HG02840 (cell line): ENCODE data around the gene APOBEC3H.

Source experiments
- ATAC-seq: cut with Tn5 transposase; IDR thresholded peaks from one replicate; pipeline ENCODE4 v1.9.1; 2021; ENCODE audit warnings: mild to moderate bottlenecking, moderate library complexity, moderate number of reproducible peaks; ENCODE audit not compliant: unreplicated experiment, low FRiP score

Gene APOBEC3H

DNA sequence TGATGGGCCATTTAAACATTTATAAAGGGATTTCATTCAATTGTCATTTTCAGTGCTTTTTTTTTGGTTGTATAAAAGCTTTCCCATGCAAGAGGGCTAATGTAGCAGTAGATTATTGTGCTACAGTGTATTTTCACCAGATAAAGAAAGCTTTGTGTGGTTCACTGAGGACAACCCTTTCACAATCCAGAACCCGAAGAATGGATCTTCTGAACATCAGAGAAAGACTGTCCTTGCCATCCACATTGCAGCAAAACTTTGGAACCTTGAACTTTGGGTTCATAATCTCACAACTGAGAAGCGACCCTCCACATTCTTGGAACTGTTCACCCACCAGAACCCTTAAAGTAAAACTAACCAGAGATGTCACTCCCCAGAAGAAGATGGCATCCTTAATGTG lies 9.3 kb downstream of the APOBEC3H start:
- ATAC-seq: no peak

DNA sequence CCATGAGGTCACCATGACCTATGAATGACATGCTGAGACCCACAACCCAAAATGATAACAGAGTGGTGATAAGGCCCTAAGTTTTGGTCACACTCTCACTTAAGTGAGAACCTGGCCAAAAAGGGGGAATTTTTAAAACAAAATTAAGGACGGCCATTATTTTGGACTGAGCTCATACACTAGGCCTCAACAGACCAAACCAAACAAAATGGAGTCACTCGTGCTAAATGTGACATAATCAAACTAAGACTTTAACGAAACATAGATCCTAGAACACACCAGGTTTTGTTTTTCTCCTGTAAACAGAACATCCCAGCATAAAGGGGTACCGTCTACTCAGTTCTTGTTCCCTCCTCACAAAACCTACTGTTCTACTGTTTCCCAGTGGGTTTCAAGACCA lies 11.4 kb downstream of the APOBEC3H start:
- ATAC-seq: no peak

DNA sequence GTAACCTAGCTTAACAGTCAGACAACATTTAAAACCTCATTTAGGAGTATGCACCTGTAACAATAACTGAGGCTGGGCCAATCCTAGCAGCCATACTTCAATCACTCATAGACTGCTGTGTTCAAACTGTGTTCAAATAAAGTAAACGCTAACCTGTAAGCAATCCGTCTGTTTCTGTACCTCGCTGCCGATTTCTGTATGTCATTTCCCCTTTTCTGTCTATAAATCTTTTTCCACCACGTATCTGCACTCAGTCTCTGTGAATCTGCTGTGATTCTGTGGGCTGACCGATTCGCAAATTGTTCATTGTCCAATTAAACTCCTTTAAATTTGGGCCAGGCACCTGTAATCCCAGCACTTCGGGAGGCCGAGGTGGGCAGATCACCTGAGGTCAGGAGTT lies 12.3 kb downstream of the APOBEC3H start:
- no peak for ATAC-seq

DNA sequence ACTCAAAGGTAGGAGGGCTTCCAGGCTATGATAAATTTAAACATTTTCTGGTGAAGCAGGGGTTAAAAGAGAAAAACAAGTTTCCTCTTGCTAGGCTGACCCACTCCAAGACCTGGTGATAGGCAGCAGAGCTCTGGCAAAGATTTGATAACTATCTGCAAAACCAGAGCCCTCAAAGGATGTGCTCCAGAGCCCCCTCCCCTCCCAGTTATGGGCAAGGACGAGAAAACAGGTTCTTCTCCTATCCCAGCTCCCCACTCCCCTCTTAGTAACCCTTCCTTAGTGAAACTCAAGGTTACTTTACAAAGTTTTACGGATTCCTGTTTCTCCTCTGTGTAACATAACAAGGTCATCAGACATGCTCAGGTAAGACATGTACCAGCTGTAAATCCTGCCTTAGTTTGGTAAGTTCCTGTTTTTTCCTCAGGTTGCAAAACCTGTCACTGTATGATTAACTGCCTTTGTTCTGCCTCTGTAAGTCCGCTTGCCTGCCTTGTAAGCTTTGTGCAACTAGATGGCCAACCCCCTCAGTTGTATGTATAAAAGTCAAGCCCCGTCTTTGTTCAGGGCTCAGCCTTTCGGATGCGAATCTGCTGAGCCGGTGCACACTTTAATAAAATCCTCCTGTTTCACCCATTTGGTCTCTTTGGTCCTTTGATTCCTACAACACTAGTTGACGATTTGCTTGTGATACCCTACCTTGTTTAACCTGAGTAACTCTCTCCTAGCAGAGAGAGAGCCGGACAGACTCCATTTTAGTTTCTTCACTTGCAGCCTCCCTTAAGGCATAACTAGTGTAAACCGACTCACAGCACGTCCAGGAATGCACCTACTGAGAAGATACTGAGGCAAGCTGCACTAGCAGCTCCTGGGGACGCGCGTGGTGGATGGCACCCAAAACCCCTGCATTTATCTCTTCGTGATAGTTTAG lies 13.9 kb downstream of the APOBEC3H start:
- ATAC-seq: no peak

DNA sequence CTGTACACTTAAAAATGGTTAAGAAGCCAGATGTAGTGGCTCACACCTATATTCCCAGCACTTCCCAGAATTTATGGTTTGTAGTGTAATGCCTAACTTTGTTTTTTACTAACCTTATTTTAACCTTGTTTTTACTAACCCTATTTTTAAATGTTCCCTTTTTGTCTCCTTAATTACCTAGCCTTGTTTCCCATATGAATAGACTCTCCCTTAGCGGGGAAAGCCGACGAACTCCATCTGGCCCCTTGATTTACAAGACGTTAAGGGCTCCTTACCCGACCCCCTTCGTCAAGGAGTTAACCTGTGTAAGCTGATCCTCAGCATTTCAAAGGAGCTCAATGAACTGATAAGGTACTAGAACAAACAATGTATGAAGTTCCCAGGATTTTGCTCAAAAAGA lies 17.1 kb downstream of the APOBEC3H start:
- ATAC-seq: no peak

DNA sequence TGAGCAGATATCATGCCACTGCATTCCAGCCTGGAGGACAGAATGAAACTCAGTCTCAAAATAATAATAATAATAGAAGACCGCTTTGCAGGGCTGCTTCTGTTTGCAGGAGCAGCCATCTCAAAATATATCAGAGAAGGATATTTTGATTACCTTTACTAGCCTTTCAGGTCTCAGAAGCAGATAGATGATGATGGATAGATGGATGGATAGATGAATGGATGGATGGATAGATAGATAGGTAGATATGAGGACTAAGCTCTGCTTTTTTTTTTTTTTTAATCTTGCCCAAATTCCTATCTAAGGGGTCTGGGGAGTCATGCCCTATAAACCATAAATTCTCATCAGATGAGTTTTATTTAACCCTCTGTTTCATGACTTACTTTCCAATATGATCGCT lies 18.5 kb downstream of the APOBEC3H start:
- ATAC-seq: no peak

DNA sequence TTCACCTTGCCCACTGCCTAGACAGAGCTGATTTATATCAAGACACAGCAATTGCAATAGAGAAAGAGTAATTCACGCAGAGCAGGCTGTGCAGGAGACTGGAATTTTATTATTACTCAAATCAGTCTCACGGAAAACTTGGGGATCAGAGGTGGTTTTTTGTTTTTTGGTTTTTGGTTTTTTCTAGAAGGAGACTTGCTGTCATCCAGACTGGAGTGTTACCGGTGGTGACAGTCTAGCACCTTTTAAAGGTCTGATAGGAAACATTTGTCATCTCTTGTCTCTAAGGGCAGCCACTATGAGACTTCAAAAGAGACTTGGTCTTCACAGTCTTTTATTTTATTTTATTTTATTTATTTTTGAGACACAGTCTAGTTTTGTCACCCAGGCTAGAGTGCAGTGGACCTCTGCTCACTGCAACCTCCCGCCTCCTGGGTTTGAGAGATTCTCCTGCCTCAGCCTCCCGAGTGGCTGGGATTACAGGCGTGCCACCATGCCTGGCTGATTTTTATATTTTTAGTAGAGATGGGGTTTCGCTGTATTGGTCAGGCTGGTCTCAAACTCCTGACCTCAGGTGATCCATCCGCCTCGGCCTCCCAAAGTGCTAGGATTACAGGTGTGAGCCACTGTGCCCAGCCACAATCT lies 19.1 kb downstream of the APOBEC3H start:
- ATAC-seq: no peak

DNA sequence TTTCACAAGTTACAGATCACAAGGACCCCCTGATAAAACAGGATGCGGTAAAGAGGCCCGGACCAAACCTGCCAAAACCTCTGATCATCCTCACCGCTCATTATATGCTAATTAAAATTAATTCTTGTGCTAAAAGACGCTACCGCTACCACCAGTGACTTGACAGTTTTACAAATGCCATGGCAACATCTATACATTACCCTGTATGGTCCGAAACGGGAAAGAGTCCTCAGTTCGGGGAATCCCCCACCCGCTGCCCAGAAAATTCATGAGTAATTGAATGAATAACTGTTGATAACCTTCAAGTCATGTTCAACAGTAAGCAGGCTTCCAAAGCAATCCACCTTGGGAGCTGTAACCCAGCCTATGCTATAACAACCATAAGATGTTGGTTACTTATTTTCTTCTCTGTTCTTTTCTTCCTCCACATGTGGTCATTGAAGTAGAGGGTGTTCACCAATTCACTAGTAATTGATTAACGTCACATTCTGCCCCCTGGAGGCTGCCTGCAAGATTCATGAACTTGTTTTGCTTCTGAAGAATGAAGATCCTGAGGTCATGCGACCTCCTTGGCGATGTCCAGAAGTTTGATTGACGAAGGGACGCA lies 20.6 kb downstream of the APOBEC3H start:
- no peak for ATAC-seq

DNA sequence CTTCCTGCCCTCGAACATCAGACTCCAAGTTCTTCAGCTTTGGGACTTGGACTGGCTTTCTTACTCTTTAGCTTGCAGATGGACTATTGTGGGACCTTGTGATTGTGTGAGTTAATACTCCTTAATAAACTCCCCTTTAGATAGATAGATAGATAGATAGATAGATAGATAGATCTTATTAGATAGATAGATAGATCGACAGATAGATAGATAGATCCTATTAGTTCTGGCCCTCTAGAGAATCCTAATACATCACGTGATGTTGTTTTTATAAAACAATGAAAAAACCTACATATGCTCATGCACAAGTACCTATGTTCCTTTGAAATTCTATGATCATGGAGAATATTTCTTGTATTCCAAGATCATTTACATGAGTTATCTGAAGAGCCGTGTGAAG lies 23.9 kb downstream of the APOBEC3H start:
- ATAC-seq: no peak

DNA sequence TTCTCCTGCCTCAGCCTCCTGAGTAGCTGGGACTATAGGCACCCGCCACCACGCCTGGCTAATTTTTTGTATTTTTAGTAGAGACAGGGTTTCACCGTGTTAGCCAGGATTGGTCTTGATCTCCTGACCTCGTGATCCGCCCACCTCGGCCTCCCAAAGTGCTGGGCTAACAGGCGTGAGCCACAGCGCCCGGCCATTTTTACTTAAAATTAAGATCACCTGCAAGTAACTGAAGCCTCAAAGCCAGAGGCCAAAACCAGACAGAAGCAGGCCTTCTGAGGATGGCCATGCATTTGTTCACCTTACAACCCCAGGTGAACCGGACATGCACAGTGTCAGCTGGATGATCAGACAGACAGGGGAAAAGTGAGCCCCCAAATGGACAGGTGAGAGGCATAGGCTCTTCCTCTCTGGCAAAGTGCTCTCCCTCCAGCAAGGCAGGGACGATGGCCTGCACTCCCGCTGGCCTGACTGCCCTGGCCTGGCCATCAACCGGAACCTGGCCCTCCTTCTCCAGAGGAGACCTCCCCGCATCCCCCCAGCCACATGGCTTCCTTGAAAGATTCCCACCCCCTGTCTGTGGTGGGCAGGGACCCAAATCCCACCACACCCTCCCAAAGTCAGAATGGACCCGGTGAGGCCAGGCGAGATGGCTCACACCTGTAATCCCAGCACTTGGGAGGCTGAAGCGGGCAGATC lies 25.9 kb downstream of the APOBEC3H start:
- ATAC-seq: no peak

DNA sequence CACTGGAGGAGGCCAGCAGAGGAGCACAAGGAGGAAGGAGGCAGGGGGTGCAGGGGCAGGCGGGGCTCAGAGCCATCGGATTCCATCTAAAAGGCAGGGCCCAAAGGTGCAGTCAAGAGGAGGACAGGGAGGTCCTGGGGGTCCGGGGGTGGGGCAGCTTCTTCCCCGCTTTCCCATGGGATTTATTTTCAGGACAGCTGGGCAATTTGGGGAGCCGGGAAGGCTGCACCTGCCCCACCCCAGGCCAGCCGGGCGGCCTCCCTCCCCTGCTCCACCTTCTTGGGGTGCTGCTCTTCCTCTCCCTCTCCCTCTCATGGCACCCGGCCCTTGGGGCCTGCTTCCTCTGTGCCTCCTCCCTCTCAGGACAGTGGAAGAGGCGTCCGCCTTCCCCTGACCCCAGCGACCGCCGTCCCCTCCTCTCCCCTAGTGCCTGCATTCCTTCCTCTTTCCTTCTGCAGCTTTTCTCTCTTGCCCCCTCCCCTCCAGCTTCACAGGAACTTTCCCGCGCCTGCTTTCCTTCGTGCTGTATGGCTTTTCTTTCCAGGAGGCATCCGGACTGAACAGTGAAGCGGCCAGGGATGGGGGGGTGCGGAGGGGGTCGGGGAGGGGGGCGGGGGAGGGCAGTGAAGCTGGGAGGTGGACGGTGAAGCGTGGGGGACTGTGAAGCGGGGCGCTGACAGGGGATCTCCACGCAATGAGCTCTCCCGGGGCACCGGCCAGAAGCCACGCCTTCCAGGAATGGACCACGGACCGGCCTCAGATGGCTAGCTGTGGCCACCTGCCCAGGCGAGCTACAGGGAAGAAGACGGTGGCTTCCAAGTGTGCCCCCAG lies 26.9 kb downstream of the APOBEC3H start:
- ATAC-seq: no peak

DNA sequence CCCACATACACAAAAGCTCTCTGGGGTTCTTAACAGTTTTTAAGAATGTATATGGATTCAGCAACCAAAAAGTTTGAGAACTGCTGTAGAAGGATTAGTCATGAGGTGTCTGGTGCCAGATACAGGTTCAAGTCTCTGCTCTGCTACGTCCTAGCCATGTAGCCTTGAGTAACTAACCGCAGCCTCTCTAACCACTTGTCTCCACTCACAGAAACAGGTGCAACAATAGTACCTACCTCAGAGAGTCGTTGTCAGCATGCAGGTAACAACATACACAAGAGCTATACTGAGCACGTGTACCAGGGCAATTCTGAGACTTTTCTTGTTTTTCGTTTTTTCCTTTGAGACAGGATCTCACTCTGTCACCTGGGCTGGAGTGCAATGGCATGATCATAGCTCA lies 28.6 kb downstream of the APOBEC3H start:
- no peak for ATAC-seq

DNA sequence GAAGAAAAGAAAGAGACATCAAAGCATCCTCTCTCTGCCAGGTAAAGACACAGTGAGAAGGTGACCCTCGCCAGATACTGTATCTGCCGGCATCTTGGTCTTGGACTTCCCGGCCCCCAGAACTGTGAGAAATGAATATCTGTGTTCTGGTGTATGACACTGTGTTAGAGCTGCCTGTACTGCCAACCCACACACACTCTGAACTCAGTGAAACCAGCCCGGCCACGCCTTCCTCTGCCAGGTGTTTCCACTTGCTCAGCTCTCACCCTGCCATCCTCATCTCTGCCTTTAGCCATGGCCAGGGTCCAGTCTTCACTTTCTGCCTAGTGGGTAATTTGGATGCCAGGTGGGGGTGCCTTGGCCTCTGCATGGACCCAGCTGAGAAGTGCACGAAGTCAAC lies 31.5 kb downstream of the APOBEC3H start:
- no peak for ATAC-seq

DNA sequence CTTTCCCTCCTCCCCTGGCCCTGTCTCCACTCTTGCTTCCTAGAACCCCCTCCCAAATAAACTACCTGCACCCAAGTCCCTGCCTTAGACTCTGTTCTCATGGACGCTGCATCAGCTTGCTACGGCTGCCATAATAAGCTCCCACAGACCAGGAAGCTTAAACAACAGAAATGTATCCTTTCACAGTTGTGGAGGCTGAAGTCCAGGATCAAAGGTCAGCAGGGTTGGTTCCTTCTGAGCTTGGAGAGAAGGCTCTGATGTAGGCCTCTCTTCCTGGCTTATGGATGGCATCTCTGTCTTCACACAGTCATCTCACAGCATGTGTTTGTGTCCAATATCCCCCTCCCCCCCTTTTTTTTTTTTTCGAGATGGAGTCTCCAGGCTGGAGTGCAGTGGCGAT lies 32.0 kb downstream of the APOBEC3H start:
- ATAC-seq: no peak

DNA sequence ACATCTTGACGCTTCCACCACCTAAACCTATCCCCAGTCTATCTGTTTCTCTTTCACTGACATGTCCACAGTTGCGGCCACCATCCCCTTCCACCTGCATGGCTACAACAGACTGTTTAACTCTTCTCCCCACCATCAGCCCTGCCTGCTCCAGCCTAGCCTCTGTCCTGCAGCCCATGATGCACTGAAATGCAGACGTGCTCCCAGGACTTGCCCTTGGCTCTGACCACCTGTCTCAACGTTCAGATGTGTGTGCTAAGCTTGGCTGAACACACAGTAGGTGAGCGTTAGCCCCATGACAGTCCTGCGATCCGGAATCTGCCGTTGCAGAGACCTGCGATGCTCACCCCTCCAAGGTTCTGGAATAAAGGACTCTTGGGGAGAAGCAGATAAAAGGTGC lies 32.7 kb downstream of the APOBEC3H start:
- ATAC-seq: no peak

DNA sequence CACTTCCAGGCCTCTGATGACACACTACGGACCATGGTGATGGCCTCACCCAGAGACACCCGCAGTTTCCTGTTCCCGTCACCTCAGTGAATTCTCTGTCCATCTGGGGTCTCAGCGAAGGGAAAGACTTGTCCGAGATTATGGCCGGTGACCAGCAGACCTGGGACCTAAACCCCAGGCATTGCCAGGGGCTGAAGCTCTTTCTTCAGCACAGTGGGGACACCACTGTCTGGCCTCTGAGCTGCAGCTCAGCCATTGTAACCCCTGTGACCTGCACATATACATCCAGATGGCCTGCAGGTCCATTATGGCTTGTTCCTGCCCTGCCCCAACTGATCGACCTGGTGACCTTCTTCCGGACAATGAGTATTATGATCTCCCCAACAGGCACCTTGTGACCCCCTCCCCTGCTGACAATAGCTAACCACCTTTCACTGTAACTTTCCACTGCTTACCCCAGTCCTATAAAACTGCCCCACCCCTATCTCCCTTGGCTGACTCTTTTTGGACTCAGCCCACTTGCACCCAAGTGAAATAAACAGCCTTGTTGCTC lies 33.2 kb downstream of the APOBEC3H start:
- no peak for ATAC-seq

DNA sequence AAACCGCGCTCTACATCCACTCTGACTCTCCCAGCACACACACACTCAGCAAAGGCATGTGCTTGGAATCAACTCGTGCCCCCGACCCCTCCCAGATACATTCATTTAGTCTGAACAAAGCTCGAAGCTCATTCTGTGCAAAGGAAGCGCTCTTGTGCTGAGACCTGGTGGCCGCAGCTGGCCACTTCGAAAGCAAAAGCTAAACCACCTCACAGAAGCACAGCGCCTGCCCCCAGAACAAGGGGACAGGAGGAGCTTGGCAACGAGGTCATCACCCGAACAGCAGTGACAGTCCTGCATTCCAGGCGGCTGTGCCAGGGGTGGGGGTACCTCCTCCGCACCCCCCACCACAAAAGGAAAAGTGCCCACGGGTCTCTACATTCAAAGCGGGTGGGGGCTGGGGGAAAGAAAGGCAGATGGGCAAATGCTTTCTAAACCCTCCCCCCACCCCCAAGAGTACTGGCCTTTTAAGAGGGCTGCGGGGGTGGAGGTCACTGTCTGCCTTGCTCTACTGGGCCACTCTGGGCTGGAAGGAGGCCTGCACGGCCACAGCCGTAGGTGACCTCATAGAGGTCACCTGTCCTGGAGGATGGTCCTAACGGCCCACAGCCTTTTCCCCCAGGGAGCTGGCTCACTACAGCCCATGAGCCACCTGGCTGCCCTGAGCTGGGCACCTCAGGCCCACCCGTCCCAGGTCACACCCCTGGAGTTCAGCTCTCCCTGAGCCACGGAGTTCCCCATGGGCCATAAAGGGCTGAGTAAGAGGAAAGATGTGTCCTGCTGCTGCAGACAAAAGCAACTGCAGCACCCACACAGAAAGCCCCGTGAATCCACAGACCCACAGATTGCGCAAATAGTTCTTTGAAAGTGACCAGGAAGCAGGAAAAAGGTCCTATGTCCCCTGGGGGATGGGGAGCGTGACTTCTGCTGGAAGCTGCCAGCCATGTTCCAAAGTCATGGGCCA lies 34.1 kb downstream of the APOBEC3H start:
- ATAC-seq: no peak

DNA sequence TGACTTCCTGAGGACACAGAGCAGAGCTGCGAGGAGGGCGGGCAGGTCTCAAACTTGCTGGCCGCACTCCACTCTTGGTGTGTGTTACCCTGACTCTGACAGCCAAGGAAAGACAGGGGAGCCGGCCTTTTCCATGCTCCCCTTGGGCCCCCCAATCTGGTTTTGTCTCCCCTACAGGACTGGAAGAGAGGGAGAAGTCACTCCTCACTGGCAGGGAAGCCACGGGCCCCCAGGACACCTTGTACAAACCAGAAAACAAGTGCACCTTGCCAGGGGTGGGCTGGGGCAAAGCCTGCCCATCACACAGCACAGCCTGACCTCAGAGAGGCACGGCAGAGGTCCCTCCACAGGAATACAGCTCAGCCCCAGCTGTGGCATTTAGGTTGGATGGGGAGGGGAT lies 35.2 kb downstream of the APOBEC3H start:
- no peak for ATAC-seq
